Stimulated activated naive CD8-positive, alpha-beta T cell treated with anti-CD3 and anti-CD28 coated beads, Interleukin-15, amount 100 ng/mL, for 72 hours (primary cell): ENCODE data around the gene FMNL2.

Source experiments
- ATAC-seq: fragments of 150-1000 bp; cut with Tn5 transposase; 2 replicates; pipeline ENCODE4 v1.10.0; 2021; ENCODE audit warnings: mild to moderate bottlenecking, moderate library complexity
- DNase-seq, 2 donors: peaks; one replicate each; pipeline ENCODE4 v3.0.0; 2021 to 2022
- H3K27ac Mint-ChIP-seq, 2 donors: one replicate each; pipeline ENCODE4 v1.8.0; 2022; ENCODE audit warnings: mild to moderate bottlenecking in 2 of 2, mixed read lengths in 2 of 2, moderate library complexity in 2 of 2
- H3K27me3 Mint-ChIP-seq: one replicate; pipeline ENCODE4 v1.8.0; 2022; ENCODE audit warnings: mixed read lengths
- H3K4me1 Mint-ChIP-seq: one replicate; pipeline ENCODE4 v1.8.0; 2022; ENCODE audit warnings: mild to moderate bottlenecking, mixed read lengths
- H3K4me3 Mint-ChIP-seq, 2 donors: one replicate each; pipeline ENCODE4 v1.8.0; 2022; ENCODE audit warnings: mild to moderate bottlenecking in 2 of 2, mixed read lengths in 2 of 2, moderate library complexity in 1 of 2
- H3K9me3 Mint-ChIP-seq, 2 donors: one replicate each; pipeline ENCODE4 v1.8.0; 2022; ENCODE audit warnings: mixed read lengths in 2 of 2

Gene FMNL2

GRCh38 chr2:152415796-152416195, 80.8 kb downstream of the FMNL2 start:
- H3K27me3 Mint-ChIP-seq = peaks cover 22% of the 10 kb centered on the region
- H3K27ac Mint-ChIP-seq = no peak overlapping the region
- no peak overlapping the region for H3K4me3 Mint-ChIP-seq
- no peaks in the 10 kb centered on the region for H3K9me3 Mint-ChIP-seq
- ATAC-seq (no peak), DNase-seq (no peak)
- peaks cover 21% of the 10 kb centered on the region for H3K4me1 Mint-ChIP-seq

- DNase-seq (no peak), ATAC-seq (no peak)
- no peaks in the 10 kb centered on the region for H3K9me3 Mint-ChIP-seq
- no peak overlapping the region for H3K4me3 Mint-ChIP-seq
- H3K4me1 Mint-ChIP-seq = peaks cover 21% of the 10 kb centered on the region
- no peak overlapping the region for H3K27ac Mint-ChIP-seq
- peaks cover 15% of the 10 kb centered on the region for H3K27me3 Mint-ChIP-seq
These were observed 83.7 kb downstream of the FMNL2 start for GRCh38 chr2:152418688-152419087.

DNA sequence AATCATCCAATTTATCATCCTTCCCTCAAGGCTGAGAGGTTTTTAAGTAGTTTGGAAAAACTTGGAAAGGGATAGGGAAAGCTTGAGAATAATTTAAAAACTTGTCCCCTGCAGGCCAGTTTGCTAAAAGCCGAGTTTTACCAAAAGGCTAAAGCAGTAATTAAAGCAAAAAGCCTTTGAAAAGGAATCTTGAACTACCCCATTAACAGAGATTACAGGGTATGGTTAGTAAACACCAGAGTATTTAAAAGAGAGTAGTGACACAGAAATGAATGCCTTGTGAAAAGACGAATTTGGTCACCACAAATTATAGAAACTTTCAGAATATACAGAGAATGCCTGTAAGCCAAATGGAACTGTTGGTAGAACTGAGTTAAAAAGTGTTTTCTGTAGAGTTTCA, 85.0 kb downstream of the FMNL2 start:
- H3K9me3 Mint-ChIP-seq = no peaks in the 10 kb centered on the region
- no peak overlapping the region for H3K4me3 Mint-ChIP-seq
- DNase-seq (no peak), ATAC-seq (no peak)
- no peak overlapping the region for H3K27ac Mint-ChIP-seq
- peaks cover 6% of the 10 kb centered on the region for H3K27me3 Mint-ChIP-seq
- H3K4me1 Mint-ChIP-seq = peaks cover 17% of the 10 kb centered on the region

- ATAC-seq = no peak
- H3K9me3 Mint-ChIP-seq = no peaks in the 10 kb centered on the region
These were observed 85.4 kb downstream of the FMNL2 start for GRCh38 chr2:152420363-152420762.

GRCh38 chr2:152420936-152421335, 86.0 kb downstream of the FMNL2 start:
- Mint-ChIP-seq H3K27me3 (peaks cover 6% of the 10 kb centered on the region), H3K4me3 (no peak overlapping the region), H3K27ac (no peak overlapping the region), H3K9me3 (no peaks in the 10 kb centered on the region), H3K4me1 (peaks cover 7% of the 10 kb centered on the region)
- DNase-seq (no peak), ATAC-seq (no peak)

More at GRCh38 chr2:152420363-152420762, 85.4 kb downstream of the FMNL2 start:
- Mint-ChIP-seq H3K27me3 (peaks cover 6% of the 10 kb centered on the region), H3K27ac (no peak overlapping the region), H3K4me3 (no peak overlapping the region), H3K4me1 (peaks cover 13% of the 10 kb centered on the region)
- no peak for DNase-seq

GRCh38 chr2:152421521-152422370, 86.8 kb downstream of the FMNL2 start:
- peaks cover 6% of the 10 kb centered on the region for H3K27me3 Mint-ChIP-seq
- no peak overlapping the region for H3K4me3 Mint-ChIP-seq
- DNase-seq (no peak), ATAC-seq (peak; percentile 75)
- H3K4me1 Mint-ChIP-seq = peaks cover 5% of the 10 kb centered on the region
- no peak overlapping the region for H3K27ac Mint-ChIP-seq
- H3K9me3 Mint-ChIP-seq = no peaks in the 10 kb centered on the region

DNA sequence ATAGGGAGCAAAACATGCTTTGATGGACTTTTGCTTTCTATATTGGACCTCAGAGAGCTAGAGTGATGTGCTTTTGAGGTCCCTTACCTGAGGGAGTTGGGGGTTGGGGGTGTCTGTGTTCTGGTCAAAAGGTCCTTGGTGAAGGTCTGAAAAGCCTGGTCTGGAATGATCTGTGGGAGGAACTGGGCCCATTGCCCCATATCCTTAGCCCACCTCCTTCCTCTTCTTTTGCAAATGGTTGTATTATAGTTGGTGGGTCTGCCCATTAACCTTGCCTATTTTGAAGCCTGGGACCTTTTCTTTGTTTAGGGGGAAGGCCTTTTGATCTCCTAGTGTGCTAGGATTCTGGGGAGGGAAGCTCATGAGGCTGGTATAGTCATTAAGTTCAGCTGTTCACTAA, 88.7 kb downstream of the FMNL2 start:
- ATAC-seq (no peak), DNase-seq (no peak)
- H3K27me3 Mint-ChIP-seq = peaks cover 6% of the 10 kb centered on the region
- H3K9me3 Mint-ChIP-seq = no peaks in the 10 kb centered on the region
- no peaks in the 10 kb centered on the region for H3K4me1 Mint-ChIP-seq
- no peak overlapping the region for H3K4me3 Mint-ChIP-seq
- no peak overlapping the region for H3K27ac Mint-ChIP-seq

- H3K27ac Mint-ChIP-seq = peak overlapping the region in 1 of 2 donors; percentile 19
- no peaks in the 10 kb centered on the region for H3K4me1 Mint-ChIP-seq
- no peaks in the 10 kb centered on the region for H3K27me3 Mint-ChIP-seq
- no peaks in the 10 kb centered on the region for H3K9me3 Mint-ChIP-seq
- ATAC-seq (no peak), DNase-seq (no peak)
- H3K4me3 Mint-ChIP-seq = no peak overlapping the region
These were observed 91.1 kb downstream of the FMNL2 start for GRCh38 chr2:152425765-152426727.

- Mint-ChIP-seq H3K27me3 (no peaks in the 10 kb centered on the region), H3K27ac (no peak overlapping the region), H3K4me1 (no peaks in the 10 kb centered on the region), H3K4me3 (no peak overlapping the region), H3K9me3 (no peaks in the 10 kb centered on the region)
- DNase-seq (no peak), ATAC-seq (no peak)
These were observed 91.8 kb downstream of the FMNL2 start for GRCh38 chr2:152426801-152427200.

DNA sequence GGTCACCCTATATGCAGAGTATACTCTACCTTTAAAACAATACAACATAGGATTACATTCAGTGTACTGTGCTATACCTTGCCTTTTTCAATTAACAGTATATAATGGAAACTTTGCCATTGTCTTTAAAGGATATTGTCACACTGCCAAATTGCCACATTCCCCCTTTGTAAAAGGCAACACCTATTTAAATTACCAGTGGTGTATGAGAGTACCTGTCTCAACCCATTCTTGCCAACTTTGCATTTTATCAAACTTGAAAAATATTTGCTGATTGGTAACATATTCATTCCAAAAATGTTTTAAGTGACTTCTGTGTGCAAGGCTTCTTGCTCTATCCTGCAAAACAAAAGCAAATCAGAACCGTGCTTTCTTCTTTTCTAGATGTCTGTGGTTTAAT, 92.9 kb downstream of the FMNL2 start:
- Mint-ChIP-seq H3K4me1 (no peaks in the 10 kb centered on the region), H3K27me3 (no peaks in the 10 kb centered on the region), H3K4me3 (no peak overlapping the region), H3K27ac (no peak overlapping the region), H3K9me3 (no peaks in the 10 kb centered on the region)
- ATAC-seq (no peak), DNase-seq (no peak)

DNA sequence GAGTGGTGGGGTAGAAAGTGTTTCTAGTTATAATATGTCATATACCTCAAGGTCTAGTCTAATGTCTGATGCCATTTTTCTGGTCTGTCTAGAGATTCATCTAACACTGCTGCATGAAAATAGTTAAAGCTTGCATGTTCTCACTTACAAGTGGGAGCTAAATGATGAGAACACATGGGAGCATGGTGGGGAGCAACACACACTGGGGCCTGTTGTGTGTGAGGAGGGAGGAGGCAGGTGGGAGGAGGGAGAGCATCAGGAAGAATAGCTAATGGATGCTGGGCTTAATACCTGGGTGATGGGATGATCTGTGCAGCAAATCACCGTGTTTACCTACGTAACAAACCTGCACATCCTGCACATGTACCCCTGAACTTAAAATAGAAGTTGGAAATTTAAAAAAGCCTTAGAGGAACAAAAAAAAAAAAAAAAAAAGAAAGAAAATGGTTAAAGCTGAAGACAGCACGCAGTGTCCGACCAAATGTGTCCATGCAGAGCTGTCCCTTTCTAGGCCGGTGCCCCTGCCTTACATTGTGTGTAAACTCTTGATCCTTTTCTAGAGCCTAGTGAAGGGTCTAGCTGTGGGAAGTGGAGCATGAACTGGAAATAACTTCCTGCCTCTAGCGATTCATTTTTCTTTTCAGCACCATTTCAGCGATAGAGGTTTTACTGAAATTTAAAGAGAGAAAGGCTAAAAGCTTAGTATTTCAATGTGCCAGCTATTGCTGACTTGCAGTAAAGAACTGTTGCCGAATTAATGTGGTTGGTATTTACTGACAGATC, 94.0 kb downstream of the FMNL2 start:
- Mint-ChIP-seq H3K4me3 (no peak overlapping the region), H3K27ac (no peak overlapping the region), H3K4me1 (no peaks in the 10 kb centered on the region), H3K9me3 (no peaks in the 10 kb centered on the region), H3K27me3 (no peaks in the 10 kb centered on the region)
- no peak for ATAC-seq
- no peak for DNase-seq

- no peaks in the 10 kb centered on the region for H3K4me1 Mint-ChIP-seq
- H3K9me3 Mint-ChIP-seq = no peaks in the 10 kb centered on the region
- H3K27me3 Mint-ChIP-seq = no peaks in the 10 kb centered on the region
- DNase-seq = no peak
- ATAC-seq = no peak
- H3K27ac Mint-ChIP-seq = no peak overlapping the region
- H3K4me3 Mint-ChIP-seq = no peak overlapping the region
These were observed 95.9 kb downstream of the FMNL2 start for GRCh38 chr2:152430876-152431275.

DNA sequence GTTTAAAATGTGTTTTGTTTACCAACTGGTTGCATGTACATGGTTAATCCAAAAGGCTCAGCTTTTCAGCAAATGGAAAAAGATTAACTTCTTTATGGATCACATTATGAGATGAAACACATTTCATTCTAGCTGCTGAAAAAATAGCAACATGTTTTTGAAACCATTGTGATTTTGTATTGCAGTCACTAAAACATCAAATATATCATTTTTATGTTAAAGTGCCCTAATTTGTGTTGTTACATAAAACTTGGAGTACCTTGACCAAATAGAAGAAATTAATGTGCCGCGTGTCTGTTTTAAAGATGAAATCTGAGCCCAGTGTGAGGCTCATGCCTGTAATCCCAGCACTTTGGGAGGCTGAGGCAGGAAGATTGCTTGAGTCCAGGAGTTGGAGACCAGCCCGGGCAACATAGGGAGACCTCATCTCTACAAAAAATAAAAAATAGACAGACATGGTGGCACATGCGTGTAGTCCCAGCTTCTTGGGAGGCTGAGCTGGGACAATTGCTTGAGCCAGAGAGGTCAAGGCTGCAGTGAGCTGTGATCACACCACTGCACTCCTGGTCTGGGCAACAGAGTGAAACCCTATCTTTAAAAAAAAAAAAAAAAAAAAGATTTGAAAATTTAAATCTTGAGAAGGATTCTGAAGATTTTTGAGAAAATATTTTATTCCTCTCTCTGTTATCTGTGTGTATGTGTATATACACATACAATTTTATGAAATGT, 96.6 kb downstream of the FMNL2 start:
- no peaks in the 10 kb centered on the region for H3K4me1 Mint-ChIP-seq
- H3K27ac Mint-ChIP-seq = peak overlapping the region in 1 of 2 donors; percentile 42
- ATAC-seq (no peak), DNase-seq (no peak)
- no peak overlapping the region for H3K4me3 Mint-ChIP-seq
- H3K27me3 Mint-ChIP-seq = no peaks in the 10 kb centered on the region
- no peaks in the 10 kb centered on the region for H3K9me3 Mint-ChIP-seq

DNA sequence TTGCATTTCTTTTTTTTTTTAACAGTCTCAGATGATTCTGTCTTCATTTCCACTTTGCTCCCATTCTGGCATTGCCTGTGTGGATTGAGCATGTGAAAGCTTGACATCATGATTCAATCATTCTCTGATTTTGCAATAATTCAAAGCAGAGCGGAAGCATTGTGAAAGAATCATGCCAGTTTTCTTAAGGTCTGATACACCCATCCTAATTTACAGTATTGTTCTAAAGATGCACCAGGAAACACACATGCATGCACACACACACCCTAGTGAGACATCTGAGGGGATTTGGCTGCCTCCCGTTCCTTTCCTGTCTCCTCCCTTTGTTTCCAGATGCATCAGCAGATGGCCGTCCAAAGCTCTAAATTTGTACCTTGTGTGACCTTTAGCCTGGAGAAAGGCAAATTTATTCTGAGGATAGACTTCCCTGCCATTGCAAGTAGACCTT, 97.3 kb downstream of the FMNL2 start:
- H3K4me3 Mint-ChIP-seq = no peak overlapping the region
- no peak overlapping the region for H3K27ac Mint-ChIP-seq
- no peaks in the 10 kb centered on the region for H3K27me3 Mint-ChIP-seq
- no peaks in the 10 kb centered on the region for H3K9me3 Mint-ChIP-seq
- ATAC-seq = no peak
- no peaks in the 10 kb centered on the region for H3K4me1 Mint-ChIP-seq
- DNase-seq = no peak

DNA sequence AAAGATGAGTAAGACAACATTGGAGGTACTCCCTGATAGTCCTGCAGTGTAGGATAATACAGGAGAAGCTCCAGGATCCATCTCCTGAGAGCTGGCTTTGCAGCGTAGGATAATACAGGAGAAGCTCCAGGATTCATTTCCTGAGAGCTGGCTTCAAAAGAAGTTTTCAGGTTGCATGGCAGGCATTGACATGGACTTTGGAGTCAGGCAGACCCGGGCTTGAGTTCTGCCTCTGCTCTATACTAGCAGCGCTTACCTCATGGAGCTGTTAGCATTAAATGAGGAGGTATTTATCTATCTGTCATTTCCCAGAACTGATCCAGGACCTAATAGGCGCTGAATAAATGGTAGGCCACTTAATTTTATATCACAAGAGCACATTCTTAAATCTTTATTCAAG, 97.8 kb downstream of the FMNL2 start:
- no peak for DNase-seq

More for the DNA sequence above, 97.8 kb downstream of the FMNL2 start:
- Mint-ChIP-seq H3K27me3 (no peaks in the 10 kb centered on the region), H3K9me3 (no peaks in the 10 kb centered on the region), H3K4me3 (no peak overlapping the region), H3K27ac (no peak overlapping the region), H3K4me1 (no peaks in the 10 kb centered on the region)
- no peak for ATAC-seq
